NT2/D1 (cell line): Measurements from ENCODE around the gene CRYBB1.

Source experiments
- DNase-seq: peaks from one replicate; pipeline ENCODE4 v3.0.0-alpha.2; 2011; ENCODE audit warnings: low read depth, low spot score
- H3K27me3 ChIP-seq: 2 replicates; pipeline ENCODE4 v1.6.0; 2011; ENCODE audit warnings: mild to moderate bottlenecking; ENCODE audit not compliant: insufficient read length, insufficient read depth
- H3K36me3 ChIP-seq: 2 replicates; pipeline ENCODE4 v1.6.1; 2011; ENCODE audit warnings: mild to moderate bottlenecking, low read length, mixed read lengths; ENCODE audit not compliant: insufficient read depth, insufficient read length
- H3K4me1 ChIP-seq: 2 replicates; pipeline ENCODE4 v1.5.1; 2011; ENCODE audit not compliant: insufficient read depth, insufficient read length
- H3K4me3 ChIP-seq: 2 replicates; pipeline ENCODE4 v1.5.1; 2011; ENCODE audit warnings: low read depth; ENCODE audit not compliant: insufficient read length
- H3K9ac ChIP-seq: 2 replicates; pipeline ENCODE4 v1.6.0; 2011; ENCODE audit warnings: low read depth; ENCODE audit not compliant: insufficient read length
- H3K9me3 ChIP-seq: 2 replicates; pipeline ENCODE4 v1.5.1; 2011; ENCODE audit warnings: mild to moderate bottlenecking, low read length; ENCODE audit not compliant: insufficient read depth
- SUZ12 ChIP-seq: IDR thresholded peaks from 2 replicates; pipeline ENCODE4 v1.6.1; 2011; ENCODE audit not compliant: insufficient read length, insufficient read depth; ENCODE audit errors: extremely low read depth
- YY1 ChIP-seq: IDR thresholded peaks from 2 replicates; pipeline ENCODE4 v1.6.1; 2011; ENCODE audit not compliant: insufficient read length, insufficient read depth
- ZNF274 ChIP-seq: IDR thresholded peaks from 2 replicates; pipeline ENCODE4 v1.6.1; 2011; ENCODE audit warnings: mild to moderate bottlenecking, low read depth, low read length

Gene CRYBB1

DNA sequence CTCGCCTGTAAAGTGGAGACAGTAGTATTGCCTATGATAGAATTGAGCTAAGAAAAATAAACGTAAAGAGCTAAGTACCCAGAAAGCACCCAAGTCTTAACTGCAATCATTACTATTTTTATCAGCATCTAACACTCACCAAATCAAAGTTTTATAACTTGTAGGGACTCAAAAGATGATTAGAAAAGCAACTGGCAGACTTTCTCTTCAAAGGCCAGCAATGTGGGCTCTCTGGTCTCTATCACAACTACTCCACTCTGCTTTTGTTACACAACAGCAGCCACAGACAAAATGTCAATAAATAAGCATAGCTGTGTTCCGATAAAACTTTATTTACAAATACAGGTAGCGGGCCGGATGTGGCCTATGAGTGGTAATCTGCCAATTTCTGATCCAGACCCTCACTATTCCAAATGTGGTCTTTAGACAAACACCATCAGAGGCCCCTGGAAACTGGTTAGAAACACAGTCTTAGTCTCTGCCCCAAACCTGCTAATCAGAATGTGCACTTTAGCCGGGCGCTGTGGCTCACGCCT, 36.1 kb downstream of the CRYBB1 start:
- peaks cover 8% of the 10 kb centered on the region for H3K4me1 ChIP-seq
- TF ChIP-seq SUZ12, result no peak
- TF ChIP-seq YY1, result no peak
- no peak for TF ChIP-seq ZNF274
- H3K9me3 ChIP-seq, result no peaks in the 10 kb centered on the region
- no peak overlapping the region for H3K9ac ChIP-seq
- H3K36me3 ChIP-seq, result peaks cover 25% of the 10 kb centered on the region
- no peaks in the 10 kb centered on the region for H3K27me3 ChIP-seq
- DNase-seq, result no peak
- no peak overlapping the region for H3K4me3 ChIP-seq

- H3K4me3 ChIP-seq, result no peak overlapping the region
- H3K4me1 ChIP-seq, result peaks cover 8% of the 10 kb centered on the region
- peaks cover 25% of the 10 kb centered on the region for H3K36me3 ChIP-seq
- DNase-seq, result no peak
- TF ChIP-seq SUZ12 (no peak), ZNF274 (no peak)
- H3K27me3 ChIP-seq, result no peaks in the 10 kb centered on the region
- H3K9me3 ChIP-seq, result no peaks in the 10 kb centered on the region
- H3K9ac ChIP-seq, result no peak overlapping the region
Measured at GRCh38 chr22:26581026-26581425, 36.8 kb downstream of the CRYBB1 start.

DNA sequence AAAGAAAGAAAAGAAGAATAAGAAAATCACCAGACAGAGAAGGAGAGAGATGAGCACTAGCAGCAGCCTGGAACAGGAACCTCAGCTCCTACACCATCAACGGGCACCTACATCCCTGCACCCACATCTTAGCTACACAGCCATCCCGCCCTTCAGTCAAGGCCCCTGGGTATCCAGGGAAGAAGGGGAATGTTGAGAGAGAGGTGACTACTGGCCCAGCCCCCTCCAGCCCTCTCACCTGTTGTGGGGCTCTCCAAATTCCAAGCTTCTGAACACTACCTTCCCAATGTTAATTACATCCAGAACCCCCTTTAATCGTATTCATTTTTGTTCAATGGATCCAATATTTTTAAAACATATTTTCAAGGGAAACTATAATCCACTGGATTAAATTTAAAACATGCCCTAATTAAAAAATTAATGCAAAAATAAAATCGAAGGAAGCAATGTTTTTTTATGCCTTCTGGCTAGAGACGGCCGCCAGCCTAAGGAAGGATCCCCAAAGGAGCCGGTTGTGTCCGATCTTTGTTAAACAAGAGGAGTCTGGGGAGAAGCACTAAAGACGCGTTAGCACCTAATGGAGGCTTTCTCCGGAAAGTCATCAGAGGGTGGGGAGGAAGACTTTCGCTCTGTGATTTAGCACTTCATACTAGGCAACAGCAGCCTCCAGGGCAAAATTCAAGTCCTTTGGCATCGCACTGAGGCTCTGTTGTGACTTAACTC, 37.4 kb downstream of the CRYBB1 start:
- Histone ChIP-seq H3K9me3 (no peaks in the 10 kb centered on the region), H3K4me3 (no peak overlapping the region), H3K27me3 (no peaks in the 10 kb centered on the region), H3K36me3 (peaks cover 25% of the 10 kb centered on the region), H3K9ac (no peak overlapping the region), H3K4me1 (peaks cover 6% of the 10 kb centered on the region)
- TF ChIP-seq ZNF274 (no peak), SUZ12 (no peak), YY1 (no peak)
- DNase-seq, result no peak

DNA sequence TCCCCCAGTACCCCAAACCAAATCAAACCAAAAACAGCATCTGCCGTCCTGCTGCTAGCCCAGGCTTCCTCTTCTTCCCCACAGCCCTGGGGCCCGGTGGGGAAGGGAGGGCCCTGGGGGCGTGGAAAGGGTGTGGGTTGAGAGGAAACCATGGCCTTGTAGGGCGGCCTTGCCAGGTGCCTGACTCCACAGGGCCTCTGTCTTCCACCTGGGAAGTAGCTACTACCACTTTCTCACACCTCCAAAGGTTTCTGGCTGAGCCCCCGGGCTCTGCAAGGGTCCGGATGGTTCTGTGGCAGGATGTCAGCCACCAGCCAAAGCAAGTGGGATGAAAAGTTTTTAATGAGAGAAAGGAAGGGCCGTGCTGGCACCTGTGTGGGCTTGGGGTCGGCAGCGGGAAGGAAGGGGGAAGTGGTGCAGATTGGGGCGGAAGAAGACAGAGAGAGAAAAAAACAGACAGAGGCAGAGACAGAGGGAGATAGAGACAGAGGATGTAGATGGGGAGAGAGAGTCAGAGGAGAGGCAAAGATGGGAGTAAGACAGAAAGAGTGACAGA, 38.4 kb downstream of the CRYBB1 start:
- TF ChIP-seq SUZ12, result no peak
- no peak for TF ChIP-seq ZNF274
- no peak for TF ChIP-seq YY1
- H3K9me3 ChIP-seq, result no peaks in the 10 kb centered on the region
- peaks cover 25% of the 10 kb centered on the region for H3K36me3 ChIP-seq
- H3K9ac ChIP-seq, result no peak overlapping the region
- no peak overlapping the region for H3K4me3 ChIP-seq
- no peak for DNase-seq
- H3K27me3 ChIP-seq, result no peaks in the 10 kb centered on the region
- peaks cover 3% of the 10 kb centered on the region for H3K4me1 ChIP-seq

DNA sequence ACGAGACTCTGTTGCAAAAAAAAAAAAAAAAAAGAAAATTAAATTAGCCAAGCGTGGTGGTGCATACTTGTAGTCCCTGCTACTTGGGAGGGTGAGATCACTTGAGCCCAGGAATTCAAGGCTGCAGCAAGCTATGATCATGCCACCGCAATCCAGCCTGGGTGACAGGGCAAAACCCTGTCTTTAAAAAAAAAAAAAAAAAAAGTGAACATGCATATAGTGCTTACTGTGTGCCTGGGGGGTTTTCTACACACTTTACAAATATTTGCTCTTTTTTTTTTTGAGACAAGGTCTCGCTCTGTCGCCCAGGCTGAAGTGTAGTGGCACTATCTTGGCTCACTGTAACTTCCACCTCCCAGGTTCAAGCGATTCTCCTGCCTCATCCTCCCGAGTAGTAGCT, 40.7 kb downstream of the CRYBB1 start:
- no peak overlapping the region for H3K9ac ChIP-seq
- TF ChIP-seq ZNF274 (no peak), YY1 (no peak), SUZ12 (no peak)
- H3K36me3 ChIP-seq, result peaks cover 12% of the 10 kb centered on the region

DNA sequence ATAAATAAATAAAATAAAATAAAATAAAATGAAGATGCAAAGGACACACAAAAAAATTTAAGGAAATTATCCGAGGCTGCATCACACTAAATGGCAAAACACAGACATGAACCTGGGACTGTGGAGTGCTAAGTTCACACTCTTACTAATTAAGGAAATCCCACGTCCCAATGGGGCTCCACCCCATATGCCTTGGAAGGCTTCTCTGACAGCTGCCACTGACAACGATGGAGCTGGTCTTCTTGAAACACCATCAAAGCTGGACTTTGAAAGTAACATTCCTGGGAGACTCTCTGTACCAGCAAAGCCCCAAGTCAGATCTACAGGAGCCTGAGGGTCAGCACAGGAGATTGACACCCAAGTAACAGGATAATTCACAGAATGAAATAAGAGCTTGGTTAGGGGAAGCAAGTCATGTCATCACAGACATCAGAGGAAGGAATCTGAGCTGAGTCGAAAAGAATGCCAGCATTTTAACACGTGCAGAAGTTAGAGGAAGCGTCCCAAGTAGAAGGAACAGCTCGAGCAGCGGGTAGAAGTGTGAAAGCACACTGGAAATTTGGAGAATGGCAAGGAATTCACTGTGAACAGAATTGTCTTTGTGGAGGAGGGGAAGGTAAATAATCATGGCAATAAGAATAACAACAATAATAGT, 41.7 kb downstream of the CRYBB1 start:
- no peaks in the 10 kb centered on the region for H3K9me3 ChIP-seq
- H3K36me3 ChIP-seq, result peaks cover 5% of the 10 kb centered on the region
- no peak for TF ChIP-seq SUZ12
- TF ChIP-seq YY1, result no peak
- H3K4me3 ChIP-seq, result no peak overlapping the region
- no peaks in the 10 kb centered on the region for H3K27me3 ChIP-seq
- peaks cover 3% of the 10 kb centered on the region for H3K4me1 ChIP-seq
- no peak overlapping the region for H3K9ac ChIP-seq
- no peak for DNase-seq

More for the DNA sequence above, 40.7 kb downstream of the CRYBB1 start:
- Histone ChIP-seq H3K9me3 (no peaks in the 10 kb centered on the region), H3K27me3 (no peaks in the 10 kb centered on the region), H3K4me3 (no peak overlapping the region), H3K4me1 (peaks cover 3% of the 10 kb centered on the region)
- no peak for DNase-seq

- Histone ChIP-seq H3K4me1 (peaks cover 6% of the 10 kb centered on the region), H3K4me3 (no peak overlapping the region), H3K36me3 (peaks cover 4% of the 10 kb centered on the region), H3K9ac (no peak overlapping the region), H3K27me3 (no peaks in the 10 kb centered on the region), H3K9me3 (no peaks in the 10 kb centered on the region)
- DNase-seq, result no peak
- TF ChIP-seq ZNF274, result no peak
Measured at GRCh38 chr22:26574001-26574723, 43.7 kb downstream of the CRYBB1 start.
